HG03159 (cell line): Measurements from ENCODE around the gene PTCHD1.

Experiments used
- ATAC-seq: cut with Tn5 transposase; IDR thresholded peaks from one replicate; pipeline ENCODE4 v1.9.1; 2021; ENCODE audit warnings: mild to moderate bottlenecking, moderate library complexity; ENCODE audit not compliant: unreplicated experiment

The PTCHD1 gene

DNA sequence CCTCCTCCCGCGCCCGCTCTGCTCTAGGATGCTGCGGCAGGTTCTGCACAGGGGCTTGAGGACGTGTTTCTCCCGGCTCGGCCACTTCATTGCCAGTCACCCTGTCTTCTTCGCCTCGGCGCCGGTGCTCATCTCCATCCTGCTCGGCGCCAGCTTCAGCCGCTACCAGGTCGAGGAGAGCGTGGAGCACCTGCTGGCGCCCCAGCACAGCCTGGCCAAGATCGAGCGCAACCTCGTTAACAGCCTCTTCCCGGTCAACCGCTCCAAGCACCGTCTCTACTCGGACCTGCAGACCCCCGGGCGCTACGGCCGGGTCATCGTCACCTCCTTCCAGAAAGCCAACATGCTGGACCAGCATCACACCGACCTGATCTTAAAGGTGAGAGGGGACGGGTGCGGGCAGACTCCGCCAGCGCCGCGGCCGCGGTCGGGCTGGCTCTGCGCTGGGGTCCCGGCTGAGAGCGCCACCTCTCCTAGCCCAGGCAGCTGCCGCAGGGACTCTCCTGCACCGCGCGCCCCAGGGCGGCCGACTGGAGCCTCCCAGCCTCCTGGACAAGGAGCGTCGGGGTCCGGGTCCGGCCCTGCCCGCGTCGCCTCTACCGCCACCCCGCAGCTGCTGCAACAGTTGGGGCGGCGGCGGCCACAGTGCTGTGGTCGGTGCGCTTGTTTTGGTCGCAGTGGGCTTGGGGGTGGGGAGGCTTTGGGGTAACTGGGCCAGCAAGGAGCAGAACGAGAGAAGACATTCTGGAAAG lies at the start of gene PTCHD1:
PTCHD1 (plus strand) TSS at position 2 of the 752 bp plus-strand sequence; CDS start at position 29, 27 bp downstream.
- ATAC-seq: no peak

DNA sequence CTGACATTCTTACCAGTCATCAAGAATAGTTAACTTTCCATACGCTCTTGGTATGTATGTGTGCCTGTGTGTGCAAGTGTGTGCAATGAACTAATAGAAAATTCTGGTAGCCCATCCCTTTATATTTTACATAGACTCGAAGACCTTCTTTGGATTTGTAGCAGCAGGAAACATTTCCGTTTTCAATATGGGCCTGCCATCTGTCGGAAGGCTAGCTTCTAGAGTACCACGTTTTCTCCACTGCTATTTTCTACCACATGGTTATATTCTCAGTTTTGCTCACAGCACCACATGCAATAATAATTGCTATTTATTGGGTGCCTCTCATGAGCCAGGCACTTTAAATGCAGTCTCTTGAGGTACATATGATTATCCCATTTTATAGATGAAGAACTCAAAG lies 47.9 kb upstream of the PTCHD1 start:
- ATAC-seq: no peak

DNA sequence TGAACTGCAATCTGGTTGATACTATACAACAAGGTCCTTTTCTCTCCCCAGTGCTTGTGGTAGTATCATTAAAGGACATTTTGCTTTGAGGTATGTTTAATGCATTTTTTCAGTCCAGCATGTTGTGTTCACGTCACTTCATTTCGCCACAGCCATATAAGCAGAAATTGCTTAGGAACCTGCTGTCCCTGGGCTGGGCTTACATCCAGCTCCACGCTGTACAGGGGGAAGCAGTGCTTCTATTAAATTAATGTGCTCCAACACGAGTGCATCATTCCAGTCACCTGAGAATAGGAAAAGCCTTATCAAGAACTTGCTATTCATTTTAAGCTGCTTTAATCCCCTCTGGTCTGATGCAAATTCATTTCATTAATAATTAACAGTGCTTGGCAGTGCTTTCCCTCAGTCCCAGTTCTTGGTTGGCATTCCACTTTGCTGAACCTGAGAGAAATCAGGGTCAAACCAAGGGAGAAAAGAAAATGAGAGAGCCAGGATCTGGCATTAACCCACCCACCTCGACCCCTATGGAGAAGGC lies 47.4 kb upstream of the PTCHD1 start:
- no peak for ATAC-seq

DNA sequence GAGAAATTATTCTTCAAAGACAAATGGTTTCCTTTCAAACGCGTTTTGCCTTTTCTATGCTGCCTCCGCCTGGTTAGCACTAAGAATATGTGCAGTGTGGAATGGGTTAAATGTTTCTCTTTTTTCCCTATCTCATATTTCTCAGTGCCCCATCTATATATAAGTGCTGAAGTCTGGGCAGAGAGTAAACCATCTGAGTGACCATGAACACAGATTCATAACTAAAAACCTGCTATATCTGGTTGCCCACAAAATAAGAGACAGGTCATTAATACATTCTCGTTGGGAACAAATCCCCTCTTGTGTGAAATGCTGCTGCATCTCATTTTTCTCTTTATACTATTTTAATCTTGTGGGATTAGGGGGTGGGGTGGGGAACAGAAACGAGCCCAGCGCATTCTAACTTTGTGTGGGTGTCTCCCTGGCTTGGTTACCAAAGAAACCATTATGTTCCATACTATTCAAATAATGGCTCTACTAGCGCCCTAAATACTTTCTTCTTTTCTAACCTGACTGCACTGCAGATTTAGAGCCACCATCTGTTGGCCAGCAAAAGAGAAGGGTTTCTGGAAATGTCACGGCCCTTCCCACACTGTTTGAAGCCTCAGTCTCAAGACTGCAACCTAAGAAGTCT lies 42.2 kb upstream of the PTCHD1 start:
- no peak for ATAC-seq

DNA sequence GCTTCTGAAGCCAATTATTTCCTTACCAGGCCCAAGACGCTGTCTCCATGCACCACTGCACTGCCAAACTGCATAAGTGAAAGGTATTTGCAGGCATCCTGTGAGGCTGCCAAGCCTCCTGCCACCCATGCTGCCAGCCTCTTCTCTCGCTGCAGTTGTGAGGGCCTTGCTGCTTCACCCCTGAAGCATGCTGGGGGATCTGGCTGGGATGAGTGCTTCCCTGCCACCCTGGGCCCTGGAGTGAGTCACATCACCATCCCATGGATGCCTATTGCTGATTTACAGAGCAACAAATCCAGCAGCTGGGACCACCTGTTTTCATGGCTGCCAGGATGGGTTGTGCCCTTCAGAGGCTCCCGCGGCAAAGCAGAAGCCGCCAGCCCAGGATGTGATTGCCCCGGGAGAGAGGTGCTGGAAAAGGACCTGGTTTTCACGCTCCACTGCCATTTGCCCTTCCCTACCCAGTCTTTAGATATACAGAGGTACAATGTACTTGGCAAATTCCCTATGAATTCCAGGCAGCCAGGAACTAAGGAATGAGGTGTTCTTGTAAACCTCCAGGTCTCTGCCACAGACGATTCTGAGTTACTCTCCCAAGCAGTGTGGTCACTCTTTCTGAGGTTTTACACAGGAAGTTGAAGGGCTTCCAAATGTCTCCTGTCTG lies 41.5 kb upstream of the PTCHD1 start:
- no peak for ATAC-seq

DNA sequence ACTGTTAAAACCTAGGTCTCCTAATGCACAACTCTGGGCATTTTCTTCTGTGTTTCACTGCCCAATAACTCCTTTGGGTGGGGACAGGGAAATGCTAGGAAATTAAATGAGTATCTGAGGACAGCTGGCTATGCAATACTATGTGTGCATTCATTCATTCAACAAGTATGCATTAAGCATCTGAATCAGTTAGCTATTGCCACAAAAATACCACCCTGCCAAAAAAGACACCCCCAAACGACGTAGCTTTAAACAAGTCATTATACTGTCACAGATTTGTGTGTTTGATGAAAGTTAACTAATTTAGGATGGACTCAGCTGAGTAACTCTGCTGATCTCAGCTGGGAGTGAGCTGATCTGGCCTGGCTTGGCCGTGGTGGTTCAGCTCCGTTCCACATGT lies 29.8 kb upstream of the PTCHD1 start:
- no peak for ATAC-seq

DNA sequence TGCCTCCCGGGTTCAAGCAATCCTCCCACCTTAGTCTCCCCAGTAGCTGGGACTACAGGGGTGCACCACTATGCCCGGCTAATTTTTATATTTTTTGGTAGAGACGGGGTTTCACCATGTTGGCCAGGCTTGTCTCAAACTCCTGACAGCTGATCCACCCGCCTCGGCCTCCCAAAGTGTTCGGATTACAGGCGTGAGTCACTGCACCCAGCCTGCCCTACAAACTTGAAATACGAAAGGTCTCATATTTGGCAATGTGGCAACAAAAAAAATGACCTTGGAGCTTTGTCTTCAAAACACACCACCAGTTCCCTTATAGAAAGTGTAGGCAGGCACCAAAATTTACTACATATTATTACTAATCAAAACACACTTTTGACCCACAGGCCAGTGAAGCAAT lies 22.9 kb upstream of the PTCHD1 start:
- no peak for ATAC-seq

DNA sequence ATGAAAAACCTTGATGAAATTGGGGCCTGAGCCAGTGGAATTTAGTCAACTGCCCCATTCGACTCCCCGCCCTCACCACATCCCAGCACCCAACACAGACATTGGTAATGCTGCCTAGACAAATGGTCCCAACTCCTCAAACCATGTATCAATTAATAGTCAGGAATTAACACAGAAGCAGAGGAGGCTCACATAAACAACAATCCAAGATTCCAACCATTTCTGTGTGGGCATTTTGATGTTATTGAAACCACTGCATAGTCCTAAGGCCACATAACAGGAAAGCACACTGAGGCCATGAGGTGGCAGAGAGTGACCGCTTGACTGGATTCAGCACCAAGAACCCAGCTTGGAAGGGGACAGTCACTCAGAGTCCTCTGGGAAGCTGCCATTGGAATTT lies 22.5 kb upstream of the PTCHD1 start:
- ATAC-seq: no peak

DNA sequence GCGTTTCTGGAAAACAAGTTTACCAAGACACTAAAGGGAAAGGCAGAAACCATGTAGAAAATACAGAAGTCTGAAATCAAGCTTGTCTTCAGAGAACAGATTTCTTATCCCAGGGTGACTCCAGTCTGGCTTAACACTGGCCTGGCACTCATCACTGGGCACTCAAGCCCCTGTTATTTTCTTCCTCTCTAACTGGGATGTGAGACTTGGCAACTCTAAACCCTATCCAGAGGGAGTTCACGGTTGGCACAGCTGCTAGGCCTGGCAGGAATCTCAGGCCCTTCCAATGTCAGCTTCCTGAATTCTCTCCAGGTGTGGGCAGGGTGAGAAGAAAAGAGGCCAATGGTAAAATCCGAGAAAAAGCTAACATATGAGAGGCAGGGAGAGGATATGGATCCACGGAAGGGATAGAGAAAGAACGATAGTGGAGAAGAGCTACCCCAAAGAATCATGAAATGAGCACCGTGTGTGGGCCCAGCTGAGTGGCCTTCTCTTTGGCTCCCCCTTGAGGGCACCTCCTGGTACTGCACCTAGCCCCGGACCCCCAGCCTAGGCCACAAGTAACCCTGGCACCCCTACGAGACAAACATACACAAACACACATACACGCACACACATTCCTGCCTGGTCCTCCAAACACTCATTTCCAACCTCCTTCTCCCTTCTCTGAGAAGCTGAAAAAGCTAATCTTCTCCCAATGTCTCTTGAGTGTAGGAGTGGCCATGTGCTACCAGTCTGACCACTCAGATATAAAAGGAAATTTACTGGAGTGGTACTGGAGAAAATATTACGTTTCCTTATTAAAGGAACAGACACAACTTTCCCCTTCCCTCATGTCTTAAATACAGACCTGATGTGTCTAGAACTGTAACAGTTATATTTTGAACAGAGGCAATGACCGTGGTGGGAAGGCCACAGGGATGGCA lies 16.6 kb upstream of the PTCHD1 start:
- ATAC-seq: peak; percentile 92

DNA sequence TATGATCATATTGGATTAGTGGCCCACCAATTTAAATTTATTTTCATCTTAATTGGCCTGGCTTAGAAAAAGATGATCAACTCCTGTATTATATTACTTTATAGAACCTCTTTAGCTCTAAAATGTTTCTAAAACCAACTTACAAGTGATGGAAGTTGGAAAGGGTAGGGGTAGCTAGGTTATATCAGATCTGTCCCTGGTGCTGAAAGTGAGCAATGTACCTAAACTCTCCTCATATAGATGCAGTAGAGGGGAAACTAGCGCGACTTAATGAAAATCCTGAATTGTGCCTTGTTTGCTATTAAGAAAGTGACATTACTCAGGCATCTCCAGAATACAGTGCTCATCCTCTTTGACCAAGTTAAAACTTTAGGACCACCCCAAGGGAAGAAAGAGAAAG lies 7.5 kb upstream of the PTCHD1 start:
- ATAC-seq: no peak

DNA sequence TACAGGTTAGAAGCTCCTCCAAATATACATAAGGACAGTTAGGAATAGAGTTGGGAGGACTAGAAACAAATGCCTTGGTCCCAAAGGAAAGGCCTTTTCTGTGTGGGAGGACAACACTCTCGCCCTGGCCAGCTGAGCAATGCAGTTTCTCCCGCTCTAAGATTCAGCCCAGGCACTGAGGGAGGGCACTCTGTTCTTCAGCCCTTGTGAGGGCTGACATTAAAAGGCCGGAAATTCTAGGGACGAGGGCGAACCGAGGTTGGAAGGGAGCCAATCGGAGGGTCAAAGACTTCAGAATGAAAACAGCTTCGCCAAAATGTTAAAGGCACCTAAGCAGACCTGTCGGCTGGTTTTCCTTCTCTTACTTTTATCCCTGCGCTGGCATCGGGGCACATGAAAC lies 2.9 kb upstream of the PTCHD1 start:
- ATAC-seq: no peak

DNA sequence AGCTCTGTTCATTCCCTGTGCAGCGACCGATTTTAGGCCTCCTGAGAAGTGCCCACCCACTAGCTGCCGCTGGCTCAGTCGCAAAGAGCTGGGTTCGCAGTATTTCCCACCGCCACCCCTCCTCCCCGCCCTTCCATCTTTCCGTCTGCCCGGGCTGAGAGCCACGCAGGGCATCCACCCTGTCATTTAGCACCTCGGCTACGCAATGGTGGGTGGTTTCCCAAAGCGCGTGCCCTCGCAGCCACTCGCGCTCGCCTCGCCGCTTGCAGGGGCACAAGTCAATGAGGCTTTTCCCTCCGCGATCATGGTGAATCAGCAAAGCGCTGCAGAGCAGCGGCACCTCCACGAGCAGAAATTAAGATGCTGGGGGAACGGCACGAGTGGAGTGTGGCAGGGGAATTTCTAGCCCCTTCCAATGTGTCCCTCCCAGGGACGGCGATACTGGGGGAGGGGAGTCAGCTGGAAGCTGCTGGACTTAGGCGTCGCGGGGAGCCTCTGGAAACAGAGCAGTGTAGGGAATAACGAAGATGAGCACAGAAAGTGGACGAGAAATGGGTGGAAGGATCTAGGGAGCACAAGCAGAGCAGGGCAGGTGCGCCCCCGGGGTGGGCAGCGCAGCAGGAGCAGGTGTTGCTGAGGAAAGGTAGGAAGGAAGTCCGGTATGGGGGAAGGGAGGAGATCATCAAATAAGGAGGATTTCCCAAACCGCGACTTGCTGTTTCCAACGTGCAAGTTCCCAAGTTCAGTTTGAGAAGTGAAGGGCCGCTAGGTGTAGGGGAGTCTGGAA lies 2.4 kb upstream of the PTCHD1 start:
- no peak for ATAC-seq

DNA sequence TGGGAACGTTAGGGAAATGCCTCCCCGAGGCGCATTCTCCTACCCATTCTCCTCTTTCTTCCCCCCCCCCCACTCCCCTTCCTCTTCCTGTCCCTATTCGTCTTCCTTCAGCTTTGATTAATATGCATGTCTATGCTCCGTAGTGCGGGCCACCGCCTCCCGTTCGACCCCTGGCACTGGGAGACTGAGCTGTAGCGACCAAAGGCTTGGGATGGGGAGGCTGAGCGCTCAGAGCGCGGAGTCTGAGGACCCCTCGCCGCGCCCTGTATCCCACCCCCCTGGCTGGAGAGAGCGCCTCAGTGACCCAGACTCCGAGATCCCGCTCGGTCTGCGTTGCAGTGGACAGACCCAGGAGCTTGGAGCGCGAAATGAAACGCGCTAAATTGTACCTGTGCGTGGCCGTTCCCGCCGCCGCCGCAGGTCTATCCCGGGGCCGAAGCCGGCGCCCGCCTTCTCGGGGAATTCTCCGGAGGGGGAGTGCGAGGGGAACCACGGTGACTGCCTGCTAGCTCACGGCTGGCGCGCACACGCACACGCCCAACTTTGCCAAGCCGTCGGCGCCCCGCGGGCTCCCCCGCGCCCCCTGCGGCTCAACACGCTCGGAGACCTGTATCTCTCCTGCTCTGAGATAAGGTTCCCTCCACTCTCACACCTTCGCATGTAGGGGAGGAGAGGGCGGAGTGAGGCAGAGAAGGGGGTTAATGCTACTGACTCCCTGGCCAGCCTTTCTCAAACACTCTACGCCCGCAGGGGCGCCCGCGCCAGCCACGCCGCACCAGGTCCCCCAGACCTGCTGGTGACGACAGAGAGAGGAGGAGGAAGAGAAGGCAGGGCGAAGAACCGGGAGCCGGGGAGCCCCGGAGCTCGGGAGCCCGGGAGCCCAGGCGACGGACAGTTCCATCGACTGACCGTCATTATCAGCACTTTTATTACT lies 1.5 kb upstream of the PTCHD1 start:
- ATAC-seq: no peak

DNA sequence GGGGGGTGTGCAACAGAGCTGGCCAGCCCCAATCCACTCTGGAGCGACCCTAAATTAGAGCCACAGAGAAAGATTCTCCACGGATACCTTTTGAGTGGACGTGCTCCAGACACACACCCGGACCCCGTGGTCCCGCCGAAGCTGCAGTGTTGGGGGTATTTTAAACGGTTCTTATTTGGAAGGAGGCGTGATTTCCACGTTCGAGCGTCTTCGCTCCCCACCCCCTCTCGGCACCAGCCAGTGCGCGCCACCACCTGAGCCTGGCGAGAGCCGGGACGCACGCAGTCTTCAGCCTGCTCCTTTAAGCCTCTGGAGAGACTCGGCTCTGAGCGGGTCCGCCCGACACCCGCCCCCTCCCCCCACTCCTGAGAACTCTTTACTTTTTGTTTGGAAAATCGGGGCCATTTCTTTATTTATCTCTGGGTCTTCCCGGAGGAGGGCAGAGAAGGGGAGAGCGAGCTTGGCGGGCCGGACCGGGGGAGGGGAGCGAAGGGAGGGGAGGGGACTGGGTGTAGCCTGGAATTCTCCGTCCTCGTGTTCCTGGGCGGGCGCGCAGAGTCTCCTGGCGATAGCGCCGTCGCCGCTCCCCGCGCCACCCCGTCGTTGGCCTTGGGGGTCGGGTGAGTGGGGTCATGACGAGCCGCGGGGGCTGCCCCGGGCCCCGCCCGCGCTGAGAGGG lies 668 bp upstream of the PTCHD1 start:
- no peak for ATAC-seq

DNA sequence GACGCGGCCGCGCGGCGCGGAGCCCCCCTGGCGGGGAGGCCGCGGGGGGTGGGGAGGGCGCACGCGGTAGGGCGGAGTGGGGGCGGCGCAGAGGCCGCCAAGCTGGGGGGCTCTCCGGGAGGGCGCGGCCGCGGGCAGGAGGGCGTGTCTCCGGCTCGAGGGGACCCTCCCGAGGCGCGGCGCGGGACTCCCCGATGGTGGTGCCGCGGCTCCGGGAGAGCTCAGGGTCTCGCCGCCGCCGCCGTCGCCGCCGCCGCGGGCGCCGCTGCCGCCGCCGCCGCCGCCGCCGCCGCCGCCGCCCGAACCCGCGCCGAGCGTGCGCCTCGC lies 165 bp upstream of the PTCHD1 start:
- no peak for ATAC-seq

DNA sequence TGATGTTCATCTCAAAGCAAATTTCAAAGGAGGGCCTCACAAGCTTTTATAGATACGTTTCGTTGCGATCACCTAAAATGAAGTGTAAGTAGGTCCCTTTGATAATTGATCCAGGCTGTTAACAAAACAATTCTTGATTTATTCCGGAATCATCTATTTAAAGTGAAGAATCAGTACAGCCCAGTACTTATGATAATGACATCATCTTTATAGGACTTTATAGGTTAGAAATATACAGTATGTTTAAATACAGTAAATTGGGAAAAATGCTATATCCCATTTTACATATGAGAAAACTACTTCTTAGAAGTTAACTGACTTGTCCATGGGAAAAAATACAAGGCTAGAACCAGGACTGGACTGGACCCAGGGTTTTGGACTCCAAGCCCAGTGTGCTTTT lies 3.7 kb downstream of the PTCHD1 start:
- ATAC-seq: no peak

DNA sequence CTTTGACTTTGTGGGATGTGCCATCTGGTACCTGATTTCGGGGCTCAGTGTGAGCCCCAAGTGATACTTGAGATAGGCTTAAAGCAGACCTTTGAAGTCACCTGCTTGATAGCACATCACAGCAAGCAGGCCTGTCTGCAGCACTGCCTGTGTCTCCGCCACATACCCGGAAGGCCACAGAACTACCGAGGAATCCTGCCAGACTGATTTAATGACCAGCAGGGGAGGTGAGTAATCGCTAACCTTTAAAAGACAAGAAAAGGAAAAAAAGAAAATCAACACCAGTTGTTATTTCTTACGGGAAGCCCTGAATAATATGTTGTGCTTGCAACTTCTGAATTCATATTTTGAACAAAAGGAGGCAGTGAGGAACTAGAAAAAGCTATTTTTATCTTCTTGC lies 6.8 kb downstream of the PTCHD1 start:
- ATAC-seq: no peak

DNA sequence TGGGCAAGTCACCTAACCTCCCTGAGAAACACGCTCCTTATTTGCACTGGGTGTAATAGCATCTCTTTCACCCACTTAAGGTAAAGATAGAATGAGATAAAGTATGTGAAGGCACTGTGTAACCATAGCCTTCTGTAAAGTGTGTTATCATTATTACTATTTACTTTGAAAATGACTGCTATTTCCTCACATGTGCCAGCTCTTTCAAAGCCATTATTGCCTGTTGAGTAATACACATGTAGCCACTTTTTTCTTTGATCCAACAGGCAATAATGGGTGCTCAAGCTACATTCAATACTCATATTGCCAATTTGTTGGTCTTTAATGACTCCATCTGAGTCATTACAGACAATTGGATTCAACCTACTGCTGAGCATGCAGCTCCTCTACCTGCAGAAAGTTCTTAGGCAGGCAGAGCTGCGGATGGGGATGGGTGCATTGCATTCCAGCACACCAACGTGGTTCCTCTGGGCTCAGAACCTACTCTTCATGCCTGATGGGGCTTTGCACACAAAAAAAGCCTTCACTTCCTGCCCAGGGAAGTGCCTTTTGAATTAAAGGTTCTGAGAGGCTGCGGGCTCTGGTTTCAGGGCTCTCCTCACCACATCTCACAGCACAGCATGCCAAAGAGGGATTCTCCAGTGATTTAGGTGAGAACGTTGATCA lies 9.7 kb downstream of the PTCHD1 start:
- ATAC-seq: no peak
